Stimulated activated CD4-positive, alpha-beta T cell treated with anti-CD3 and anti-CD28 coated beads, TNF-alpha, amount 100 ng/mL, for 4 hours (primary cell): Measurements from ENCODE around the gene HSFX3.
"Not testable (repeated sequence)": the region's sequence is repeated elsewhere in the genome, so short reads cannot be mapped to it uniquely, and the experiment has no call there.

Experiments used
- DNase-seq, 3 experiments: peaks; one replicate each; pipeline ENCODE4 v3.0.0-alpha.2; 2020; ENCODE audit warnings: low read depth in 3 of 3

The HSFX3 gene

GRCh38 chrX:149545545-149546543 is 3.9 kb downstream of the HSFX3 start:
- not testable (repeated sequence) for DNase-seq

- no peak for DNase-seq
Measured at GRCh38 chrX:149541521-149542047, 8.1 kb downstream of the HSFX3 start.

GRCh38 chrX:149540621-149541520 is 8.9 kb downstream of the HSFX3 start, which contains the start of gene EOLA1:
EOLA1 (plus strand) TSS chrX:149541012; CDS start chrX:149545631, 4,619 bp downstream.
- peak; percentile 57 to 81 (median 78) for DNase-seq

- peak; percentile 81 to 86 (median 82) for DNase-seq
Measured at GRCh38 chrX:149540131-149540620, 9.5 kb downstream of the HSFX3 start.

GRCh38 chrX:149539283-149540130 is 10.2 kb downstream of the HSFX3 start:
- DNase-seq, result peak; percentile 53 to 80 (median 72)

GRCh38 chrX:149537474-149537873 is 12.2 kb downstream of the HSFX3 start:
- not testable (repeated sequence) for DNase-seq

GRCh38 chrX:149534926-149535602 is 14.7 kb downstream of the HSFX3 start:
- DNase-seq, result not testable (repeated sequence)

- DNase-seq, result not testable (repeated sequence)
Measured at GRCh38 chrX:149533999-149534398, 15.7 kb downstream of the HSFX3 start.

- not testable (repeated sequence) for DNase-seq
Measured at GRCh38 chrX:149532868-149533267, 16.9 kb downstream of the HSFX3 start.

GRCh38 chrX:149531599-149531998 is 18.1 kb downstream of the HSFX3 start:
- DNase-seq, result no peak

GRCh38 chrX:149528381-149528780 is 21.3 kb downstream of the HSFX3 start:
- DNase-seq, result no peak

- DNase-seq, result no peak
Measured at GRCh38 chrX:149527705-149528104, 22.0 kb downstream of the HSFX3 start.

- DNase-seq, result not testable (repeated sequence)
Measured at GRCh38 chrX:149526318-149527033, 23.2 kb downstream of the HSFX3 start.

- DNase-seq, result not testable (repeated sequence)
Measured at GRCh38 chrX:149525903-149526302, 23.8 kb downstream of the HSFX3 start.

- DNase-seq, result peak in 2 of 3 experiments; percentile 25 to 38
Measured at GRCh38 chrX:149525389-149525788, 24.3 kb downstream of the HSFX3 start.

- DNase-seq, result no peak
Measured at GRCh38 chrX:149522916-149523315, 26.8 kb downstream of the HSFX3 start.

- DNase-seq, result no peak
Measured at GRCh38 chrX:149521438-149521837, 28.3 kb downstream of the HSFX3 start.

- DNase-seq, result not testable (repeated sequence)
Measured at GRCh38 chrX:149520636-149521277, 29.0 kb downstream of the HSFX3 start.

GRCh38 chrX:149518236-149518635 is 31.5 kb downstream of the HSFX3 start:
- DNase-seq, result no peak
